Thoracic aorta (tissue), 2 donors: ENCODE measurements around the gene SLC22A6. TPM values are rescaled to one million over a fixed set of nuclear protein-coding genes. Genes with fewer than 3 reads are reported as not detected.
"Not testable (repeated sequence)": the region's sequence is repeated elsewhere in the genome, so short reads cannot be mapped to it uniquely, and the experiment has no call there.

Experiments used
- ATAC-seq: fragments of 150-250 bp; one replicate; pipeline ENCODE4 v1.8.0; 2017; ENCODE audit warnings: low read depth; ENCODE audit not compliant: insufficient number of reproducible peaks, low FRiP score
- DNase-seq: peaks from one replicate; pipeline ENCODE4 v3.0.0-alpha.2; 2020; ENCODE audit warnings: low spot score
- H3K27ac ChIP-seq, 2 donors: fragments of 200-600 bp; sonication (generic); 1 replicate in 1 of 2; 2 replicates in 1 of 2; pipeline ENCODE4 v1.5.1; 2016; ENCODE audit warnings: mild to moderate bottlenecking in 2 of 2, moderate library complexity in 2 of 2
- H3K27me3 ChIP-seq: fragments of 200-600 bp; sonication (generic); replicated peaks from 2 replicates; pipeline ENCODE4 v1.6.0; 2016; ENCODE audit warnings: mild to moderate bottlenecking; ENCODE audit not compliant: insufficient read depth
- H3K36me3 ChIP-seq: fragments of 200-600 bp; sonication (generic); one replicate; pipeline ENCODE4 v1.5.1; 2016
- H3K4me1 ChIP-seq, 2 donors: fragments of 200-600 bp; sonication (generic); 1 replicate in 1 of 2; 2 replicates in 1 of 2; pipeline versions ENCODE4 v1.5.1 to v1.6.0; 2016; ENCODE audit warnings: low read depth in 2 of 2, mild to moderate bottlenecking in 1 of 2; ENCODE audit not compliant: control insufficient read depth in 1 of 2
- H3K4me3 ChIP-seq: fragments of 200-600 bp; sonication (generic); 2 replicates; pipeline ENCODE4 v1.5.1; 2016; ENCODE audit warnings: mild to moderate bottlenecking
- H3K9me3 ChIP-seq: fragments of 200-600 bp; sonication (generic); 2 replicates; pipeline ENCODE4 v1.5.1; 2016
- total RNA-seq, 2 donors: library from RNA; depleted of rRNA; stranded (reverse); fragments of >200 nt; gene quantifications; one replicate each; pipeline versions ENCODE4 v1.1.0 to v1.2.3, GENCODE V29; 2016
- TF ChIP-seq, protein P1 (sequence below): fragments of 200-600 bp; sonication (generic); IDR thresholded peaks from one replicate; pipeline ENCODE4 v1.5.1; 2019; ENCODE audit warnings: antibody characterized with exemption

SLC22A6 gene
- total RNA-seq, 2 donors from 2014 or later = not detected

DNA sequence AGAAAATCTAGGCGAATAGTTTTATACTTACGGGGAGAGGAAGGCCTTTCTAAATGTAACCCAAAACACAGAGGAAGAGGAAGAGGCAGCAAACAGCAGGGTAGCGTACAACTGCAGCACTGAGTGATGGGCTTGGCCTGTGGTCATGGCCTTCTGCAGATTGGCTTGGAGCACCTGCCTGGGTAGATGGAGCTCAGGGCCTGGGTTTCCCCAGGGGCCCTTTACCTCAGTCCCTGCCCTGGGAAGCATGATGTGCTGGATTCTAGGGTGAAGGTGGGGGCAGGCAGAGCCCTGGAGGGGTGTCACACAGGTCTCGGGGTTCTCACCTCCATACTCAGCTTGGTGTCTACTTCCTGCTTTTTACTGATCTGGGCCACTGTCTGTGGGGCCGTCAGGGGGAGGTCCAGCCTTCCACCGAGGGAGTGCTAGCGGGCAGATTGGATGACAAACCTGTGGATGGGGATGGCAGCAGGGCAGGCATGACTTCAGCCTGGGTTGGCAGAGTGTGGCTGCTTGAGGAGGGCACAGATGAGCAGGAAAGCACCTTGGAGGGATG, 35.9 kb downstream of the SLC22A6 start:
- DNase-seq = no peak
- Histone ChIP-seq H3K36me3 (no peaks in the 10 kb centered on the region), H3K27me3 (no peaks in the 10 kb centered on the region), H3K27ac (no peak overlapping the region), H3K4me3 (no peak overlapping the region), H3K4me1 (no peaks in the 10 kb centered on the region), H3K9me3 (no peaks in the 10 kb centered on the region)
- no peak for ATAC-seq
- TF ChIP-seq, protein P1, sequence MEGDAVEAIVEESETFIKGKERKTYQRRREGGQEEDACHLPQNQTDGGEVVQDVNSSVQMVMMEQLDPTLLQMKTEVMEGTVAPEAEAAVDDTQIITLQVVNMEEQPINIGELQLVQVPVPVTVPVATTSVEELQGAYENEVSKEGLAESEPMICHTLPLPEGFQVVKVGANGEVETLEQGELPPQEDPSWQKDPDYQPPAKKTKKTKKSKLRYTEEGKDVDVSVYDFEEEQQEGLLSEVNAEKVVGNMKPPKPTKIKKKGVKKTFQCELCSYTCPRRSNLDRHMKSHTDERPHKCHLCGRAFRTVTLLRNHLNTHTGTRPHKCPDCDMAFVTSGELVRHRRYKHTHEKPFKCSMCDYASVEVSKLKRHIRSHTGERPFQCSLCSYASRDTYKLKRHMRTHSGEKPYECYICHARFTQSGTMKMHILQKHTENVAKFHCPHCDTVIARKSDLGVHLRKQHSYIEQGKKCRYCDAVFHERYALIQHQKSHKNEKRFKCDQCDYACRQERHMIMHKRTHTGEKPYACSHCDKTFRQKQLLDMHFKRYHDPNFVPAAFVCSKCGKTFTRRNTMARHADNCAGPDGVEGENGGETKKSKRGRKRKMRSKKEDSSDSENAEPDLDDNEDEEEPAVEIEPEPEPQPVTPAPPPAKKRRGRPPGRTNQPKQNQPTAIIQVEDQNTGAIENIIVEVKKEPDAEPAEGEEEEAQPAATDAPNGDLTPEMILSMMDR = no peak

DNA sequence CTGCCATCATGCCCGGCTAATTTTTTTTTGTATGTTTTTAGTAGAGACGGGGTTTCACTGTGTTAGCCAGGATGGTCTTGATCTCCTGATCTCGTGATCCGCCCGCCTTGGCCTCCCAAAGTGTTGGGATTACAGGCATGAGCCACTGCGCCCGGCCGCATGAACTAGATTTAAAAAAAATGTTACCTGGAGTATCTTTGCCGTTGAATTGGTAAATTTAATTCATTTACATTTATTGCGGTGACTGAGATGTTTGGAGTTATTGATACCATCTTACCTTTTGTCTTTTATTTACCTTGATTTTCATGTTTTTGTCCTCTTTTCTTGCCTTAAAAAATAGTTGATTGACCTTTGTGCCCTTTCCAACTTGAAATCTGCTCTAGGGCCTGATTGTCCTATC, 39.2 kb downstream of the SLC22A6 start:
- not testable (repeated sequence) for H3K36me3 ChIP-seq, H3K27me3 ChIP-seq, H3K9me3 ChIP-seq, H3K4me3 ChIP-seq, H3K27ac ChIP-seq, ATAC-seq, H3K4me1 ChIP-seq, DNase-seq

DNA sequence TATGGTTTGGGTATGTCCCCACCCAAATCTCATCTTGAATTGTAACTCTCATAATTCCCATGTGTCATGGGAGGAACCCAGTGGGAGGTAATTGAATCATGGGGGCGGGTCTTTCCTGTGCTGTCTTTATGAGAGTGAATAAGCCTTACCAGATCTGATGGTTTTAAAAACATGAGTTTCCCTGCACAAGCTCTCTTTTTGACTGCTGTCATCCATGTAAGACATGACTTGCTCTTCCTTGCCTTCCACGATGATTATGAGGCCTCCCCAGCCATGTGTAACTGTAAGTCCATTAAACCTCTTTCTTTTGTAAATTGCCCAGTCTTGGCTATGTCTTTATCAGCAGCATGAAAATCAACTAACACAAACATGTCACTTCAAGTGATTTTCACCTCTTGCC, 47.2 kb downstream of the SLC22A6 start:
- not testable (repeated sequence) for DNase-seq, H3K27me3 ChIP-seq, H3K36me3 ChIP-seq, H3K4me1 ChIP-seq, H3K9me3 ChIP-seq, H3K4me3 ChIP-seq, ATAC-seq, H3K27ac ChIP-seq

DNA sequence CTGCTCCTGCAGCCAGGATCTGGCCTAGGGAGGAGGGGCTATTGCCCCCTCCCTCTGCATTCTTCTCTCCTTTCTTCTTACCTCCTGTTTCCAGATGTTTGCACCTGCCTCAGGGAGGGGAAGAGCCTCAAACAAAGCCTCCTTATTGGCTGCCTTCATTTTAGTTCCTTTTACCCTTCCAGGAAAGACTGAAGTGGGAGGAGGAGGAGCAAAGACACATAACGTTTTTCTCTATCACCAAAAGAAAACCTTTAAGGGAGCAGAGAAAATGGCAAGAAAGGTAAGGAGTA, 50.3 kb downstream of the SLC22A6 start:
- Histone ChIP-seq H3K36me3 (no peaks in the 10 kb centered on the region), H3K27ac (no peak overlapping the region), H3K9me3 (no peaks in the 10 kb centered on the region), H3K27me3 (no peaks in the 10 kb centered on the region), H3K4me1 (no peaks in the 10 kb centered on the region), H3K4me3 (no peak overlapping the region)
- TF ChIP-seq, protein P1 = no peak
- ATAC-seq (no peak), DNase-seq (no peak)

DNA sequence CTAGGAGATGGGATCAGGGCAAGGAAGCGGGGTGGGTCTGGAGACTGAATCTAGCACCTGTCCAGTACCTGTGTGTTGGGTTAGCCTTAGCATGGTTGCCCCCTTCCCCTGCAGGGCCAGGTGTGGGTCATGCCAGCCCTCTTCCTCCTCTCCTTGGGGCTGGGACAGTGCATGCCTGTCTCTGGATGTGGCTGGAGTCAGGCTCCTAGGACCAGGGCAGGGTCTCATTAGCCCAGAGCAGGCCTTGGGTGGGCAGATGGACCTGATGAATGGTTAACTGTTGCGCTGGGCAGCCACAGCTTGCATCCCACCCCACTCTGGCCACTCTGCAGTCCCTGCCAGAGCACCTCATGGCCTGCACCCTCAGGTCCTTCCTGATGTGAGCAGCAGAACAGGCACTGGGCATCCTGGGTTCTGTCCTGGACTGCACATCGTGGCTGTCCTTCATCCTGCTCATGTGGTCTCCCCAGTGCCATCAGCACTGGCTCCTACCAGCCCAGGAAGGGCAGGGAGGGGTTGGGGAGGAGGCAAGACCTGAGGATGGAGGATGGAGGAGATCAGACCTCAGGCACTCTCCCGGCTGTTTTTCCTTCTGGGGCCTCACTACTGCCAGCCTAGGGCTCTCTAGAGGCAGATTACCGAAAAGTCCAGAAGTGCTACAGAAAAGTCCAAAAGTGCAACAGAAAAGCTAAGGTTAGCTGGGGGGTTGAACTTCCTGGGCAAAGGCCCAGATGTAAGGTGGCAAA, 50.8 kb downstream of the SLC22A6 start:
- Histone ChIP-seq H3K4me1 (no peaks in the 10 kb centered on the region), H3K36me3 (no peaks in the 10 kb centered on the region), H3K27ac (no peak overlapping the region), H3K9me3 (no peaks in the 10 kb centered on the region), H3K4me3 (no peak overlapping the region), H3K27me3 (no peaks in the 10 kb centered on the region)
- TF ChIP-seq, protein P1 = no peak
- DNase-seq (no peak), ATAC-seq (no peak)

DNA sequence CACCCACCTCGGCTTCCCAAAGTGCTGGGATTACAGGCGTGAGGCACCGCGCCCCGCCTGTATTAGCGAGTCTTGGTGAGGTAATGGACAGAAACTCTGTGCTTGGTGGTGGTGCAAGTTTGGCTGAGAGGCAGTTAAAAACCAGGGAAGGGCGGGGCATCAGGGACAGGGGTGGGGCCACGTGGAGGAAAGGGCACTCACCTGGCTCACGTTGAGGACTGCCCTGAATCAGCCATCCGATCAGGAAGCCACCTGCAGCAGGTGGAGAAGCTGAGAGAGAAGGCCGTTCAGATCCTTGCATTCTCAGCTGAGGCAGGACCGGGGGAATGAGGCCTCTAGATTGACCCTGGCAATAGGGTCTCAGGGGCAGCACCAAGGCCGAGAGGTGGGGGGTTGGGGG, 51.5 kb downstream of the SLC22A6 start:
- DNase-seq (no peak), ATAC-seq (no peak)
- TF ChIP-seq, protein P1 = no peak
- Histone ChIP-seq H3K36me3 (no peaks in the 10 kb centered on the region), H3K4me1 (no peaks in the 10 kb centered on the region), H3K27ac (no peak overlapping the region), H3K9me3 (no peaks in the 10 kb centered on the region), H3K4me3 (no peak overlapping the region), H3K27me3 (no peaks in the 10 kb centered on the region)
